Muscle layer of duodenum (tissue), 2 donors: ENCODE measurements around the gene PLPP4.

ENCODE experiments used
- H3K27ac ChIP-seq: one replicate; pipeline ENCODE4 v1.7.0; 2013; ENCODE audit warnings: mild to moderate bottlenecking, low read length
- H3K27me3 ChIP-seq: one replicate; pipeline ENCODE4 v1.7.0; 2013; ENCODE audit warnings: low read depth, mild to moderate bottlenecking, control low read depth, low read length
- H3K36me3 ChIP-seq, 2 donors: one replicate each; pipeline ENCODE4 v1.7.0; 2013; ENCODE audit warnings: low read length in 2 of 2, control low read depth in 1 of 2, mild to moderate bottlenecking in 1 of 2; ENCODE audit not compliant: insufficient read depth in 2 of 2, control insufficient read depth in 1 of 2
- H3K4me1 ChIP-seq, 2 donors: one replicate each; pipeline ENCODE4 v1.7.0; 2013; ENCODE audit warnings: low read length in 2 of 2, mild to moderate bottlenecking in 2 of 2, control low read depth in 1 of 2, moderate library complexity in 1 of 2; ENCODE audit not compliant: insufficient read depth in 2 of 2, control insufficient read depth in 1 of 2
- H3K4me3 ChIP-seq, 2 donors: one replicate each; pipeline ENCODE4 v1.7.0; 2013; ENCODE audit warnings: low read length in 2 of 2, low read depth in 1 of 2, mild to moderate bottlenecking in 1 of 2
- H3K9me3 ChIP-seq, 2 donors: one replicate each; pipeline ENCODE4 v1.7.0; 2013; ENCODE audit warnings: low read length in 2 of 2, control low read depth in 1 of 2, mild to moderate bottlenecking in 1 of 2; ENCODE audit not compliant: control insufficient read depth in 1 of 2
- donor health status: healthy.

The PLPP4 gene

DNA sequence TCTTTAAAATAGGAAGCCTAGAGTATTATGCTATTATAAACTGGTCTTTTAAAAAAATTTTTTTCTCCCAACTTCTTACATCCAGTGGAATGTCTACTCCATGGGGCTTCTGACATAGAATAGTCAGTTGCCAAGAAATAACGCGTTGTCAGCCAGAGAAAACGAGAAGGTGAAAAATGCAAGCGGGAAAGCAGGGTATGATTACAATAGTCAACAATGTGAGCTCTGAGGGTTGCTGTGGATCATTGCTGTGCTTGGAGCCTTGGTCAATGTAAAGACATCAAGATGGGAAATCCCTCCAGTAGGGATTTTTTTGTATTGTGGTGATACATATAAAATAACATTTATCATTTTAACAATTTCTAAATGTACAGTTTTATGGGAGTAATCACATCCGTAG is 27.6 kb upstream of the PLPP4 start:
- no peaks in the 10 kb centered on the region for H3K36me3 ChIP-seq
- H3K27ac ChIP-seq = no peak overlapping the region
- no peaks in the 10 kb centered on the region for H3K4me1 ChIP-seq
- H3K27me3 ChIP-seq = no peaks in the 10 kb centered on the region
- H3K9me3 ChIP-seq = no peaks in the 10 kb centered on the region
- H3K4me3 ChIP-seq = no peak overlapping the region

DNA sequence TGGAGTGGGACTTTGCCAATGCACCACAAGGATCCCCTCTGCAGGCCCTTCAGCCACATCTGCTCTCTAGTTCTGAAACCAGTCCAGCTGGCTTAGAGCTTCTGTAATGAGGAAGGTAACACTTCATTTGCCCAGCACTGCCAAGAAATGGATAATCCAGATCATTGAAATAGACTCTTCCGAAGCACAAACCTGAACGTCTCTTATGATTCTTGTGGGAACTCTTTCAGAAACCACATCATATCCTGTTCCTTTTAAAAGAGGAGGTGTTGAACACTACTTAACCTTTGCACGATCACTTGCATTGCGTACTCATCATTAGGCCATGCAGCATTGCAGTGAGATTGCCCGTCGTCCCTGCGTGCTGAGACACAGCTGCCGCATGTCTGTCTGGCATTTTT is 25.8 kb upstream of the PLPP4 start:
- no peak overlapping the region for H3K27ac ChIP-seq
- H3K36me3 ChIP-seq = no peaks in the 10 kb centered on the region
- H3K4me1 ChIP-seq = no peaks in the 10 kb centered on the region
- no peak overlapping the region for H3K4me3 ChIP-seq
- no peaks in the 10 kb centered on the region for H3K27me3 ChIP-seq
- no peaks in the 10 kb centered on the region for H3K9me3 ChIP-seq

DNA sequence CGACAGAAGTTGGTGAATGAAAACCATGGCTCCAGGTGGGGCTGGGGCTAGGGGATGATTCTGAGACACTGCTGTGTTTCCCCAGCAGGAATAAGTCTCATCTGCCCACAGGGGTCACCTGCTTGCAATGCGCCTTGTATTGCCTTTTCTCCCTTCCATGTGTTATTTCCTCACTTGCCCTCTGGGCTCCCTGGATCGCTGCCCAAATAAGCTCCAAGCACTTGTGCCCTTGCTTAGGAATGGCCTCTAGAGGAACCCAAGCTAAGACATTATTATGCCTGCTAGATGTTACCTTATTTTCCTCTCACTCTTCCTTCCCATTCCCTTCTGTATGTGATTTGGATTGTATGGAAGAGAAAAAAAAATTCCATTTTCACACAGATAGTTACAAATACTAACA is 24.8 kb upstream of the PLPP4 start:
- H3K4me3 ChIP-seq = no peak overlapping the region
- no peak overlapping the region for H3K27ac ChIP-seq
- H3K4me1 ChIP-seq = no peaks in the 10 kb centered on the region
- no peaks in the 10 kb centered on the region for H3K27me3 ChIP-seq
- H3K9me3 ChIP-seq = no peaks in the 10 kb centered on the region
- H3K36me3 ChIP-seq = no peaks in the 10 kb centered on the region

DNA sequence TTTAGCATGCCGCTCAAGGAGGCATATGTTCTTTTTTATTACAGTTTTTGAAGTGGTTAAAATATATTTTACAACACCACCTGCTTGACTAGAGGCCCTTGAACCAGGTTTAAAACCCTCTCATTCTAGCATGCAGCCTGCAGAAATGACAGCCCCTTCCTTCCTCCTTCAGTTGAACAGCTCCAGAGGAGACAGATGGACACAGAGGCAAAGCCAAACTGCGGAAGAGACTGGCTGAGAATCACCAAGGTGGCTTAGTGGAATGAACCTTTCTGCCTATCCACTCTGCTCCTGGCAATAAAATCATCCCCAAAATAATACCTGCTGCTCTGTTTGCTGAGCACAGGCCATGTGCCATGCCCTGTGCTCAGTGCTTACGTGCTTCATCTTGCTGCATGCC is 23.9 kb upstream of the PLPP4 start:
- Histone ChIP-seq H3K4me1 (no peaks in the 10 kb centered on the region), H3K9me3 (no peaks in the 10 kb centered on the region), H3K27me3 (no peaks in the 10 kb centered on the region)

DNA sequence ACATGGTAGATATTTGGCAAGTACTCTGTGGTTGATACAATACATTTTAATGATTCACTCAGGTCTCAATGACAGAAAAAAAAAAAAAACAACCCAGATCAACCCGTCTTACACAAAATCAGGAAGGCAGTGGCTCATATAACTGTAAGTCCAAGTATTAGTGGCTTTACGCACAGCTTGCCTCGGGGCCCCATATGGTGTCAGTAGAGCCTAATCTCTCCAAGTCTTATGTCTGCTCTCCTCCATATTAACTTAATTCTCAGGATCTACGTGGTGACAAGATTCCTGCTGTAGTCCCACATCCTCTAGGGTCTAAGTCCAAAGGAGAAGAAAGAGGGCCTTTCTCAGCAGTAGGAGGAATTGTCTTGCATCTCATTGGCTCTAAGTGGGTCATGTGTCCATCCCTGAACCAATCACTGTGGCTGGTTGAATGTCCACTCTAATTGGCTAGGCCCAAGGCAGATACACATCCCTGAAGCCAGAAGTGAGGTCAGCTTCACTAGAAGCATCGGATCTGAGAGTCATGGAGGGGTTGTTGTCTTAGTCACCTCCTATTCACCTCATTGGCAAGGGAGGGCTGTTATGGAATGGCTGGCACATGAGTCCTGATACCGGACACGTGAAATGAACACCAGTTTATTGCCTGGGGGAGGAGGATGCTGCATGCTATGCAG is 20.5 kb upstream of the PLPP4 start:
- Histone ChIP-seq H3K4me1 (no peaks in the 10 kb centered on the region), H3K27ac (no peak overlapping the region), H3K9me3 (no peaks in the 10 kb centered on the region), H3K27me3 (no peaks in the 10 kb centered on the region), H3K36me3 (no peaks in the 10 kb centered on the region), H3K4me3 (no peak overlapping the region)

More for the DNA sequence above, 23.9 kb upstream of the PLPP4 start:
- Histone ChIP-seq H3K4me3 (no peak overlapping the region), H3K36me3 (no peaks in the 10 kb centered on the region), H3K27ac (no peak overlapping the region)

DNA sequence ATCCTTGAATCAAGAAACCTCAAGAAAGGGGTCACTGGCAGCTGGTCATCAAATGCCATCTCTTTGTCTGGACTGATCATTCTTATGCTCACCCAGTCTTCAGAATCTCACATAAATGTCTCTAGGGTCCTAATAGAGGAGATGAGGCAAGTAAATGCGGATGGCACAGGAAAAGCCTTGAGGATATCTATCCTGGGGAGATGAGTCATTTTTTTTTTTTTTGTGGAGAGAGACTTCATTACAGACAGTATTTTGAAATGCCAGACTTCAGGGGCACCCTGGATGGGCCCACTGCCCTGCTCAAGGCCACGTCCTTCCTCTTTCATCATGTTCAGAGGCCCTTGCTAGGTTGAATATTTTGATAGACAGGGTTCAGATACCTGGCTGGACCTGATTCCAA is 19.5 kb upstream of the PLPP4 start:
- Histone ChIP-seq H3K4me1 (no peaks in the 10 kb centered on the region), H3K36me3 (no peaks in the 10 kb centered on the region), H3K27ac (no peak overlapping the region), H3K27me3 (no peaks in the 10 kb centered on the region), H3K4me3 (no peak overlapping the region), H3K9me3 (no peaks in the 10 kb centered on the region)

DNA sequence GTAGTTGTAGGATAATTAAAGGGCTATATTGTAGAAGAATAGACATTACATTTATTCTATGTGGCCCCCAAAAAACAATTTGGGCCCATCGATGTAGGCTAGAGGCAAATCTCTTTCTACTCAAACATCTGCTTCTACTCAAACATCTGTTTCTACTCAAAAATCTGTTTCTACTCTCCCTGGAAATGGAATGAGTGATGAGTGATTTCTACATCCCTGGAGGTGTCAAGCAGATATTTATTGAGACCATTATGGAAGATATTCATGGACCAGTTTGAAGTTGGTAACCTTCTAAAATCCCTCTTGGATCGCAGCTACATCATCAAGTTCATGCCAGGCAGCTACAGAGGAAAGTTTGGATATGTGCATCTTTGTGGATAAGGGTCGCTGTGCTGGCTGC is 5.1 kb upstream of the PLPP4 start:
- Histone ChIP-seq H3K4me1 (peaks cover 0 to 3% of the 10 kb centered on the region in 2 donors), H3K4me3 (no peak overlapping the region), H3K9me3 (no peaks in the 10 kb centered on the region), H3K27me3 (no peaks in the 10 kb centered on the region), H3K36me3 (no peaks in the 10 kb centered on the region), H3K27ac (no peak overlapping the region)

DNA sequence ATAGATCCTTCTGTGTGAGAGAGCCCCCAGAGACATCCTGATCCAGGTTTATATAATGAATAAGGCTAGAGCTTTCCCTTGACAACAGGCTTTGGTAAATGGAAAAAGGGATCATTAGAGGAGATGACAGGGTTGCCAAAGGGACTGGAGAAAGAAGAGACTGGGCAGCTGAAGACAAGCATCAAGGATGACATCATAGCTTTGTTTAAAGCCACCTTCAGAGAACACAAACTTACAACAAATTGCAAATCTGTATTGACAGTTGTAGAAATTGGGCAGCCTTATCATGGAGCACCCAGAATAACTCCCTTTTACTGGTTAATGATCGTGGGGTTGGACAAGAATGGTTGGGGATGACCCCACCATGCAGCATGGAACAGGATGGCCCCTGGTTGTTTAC is 3.7 kb upstream of the PLPP4 start:
- Histone ChIP-seq H3K4me3 (no peak overlapping the region), H3K9me3 (no peaks in the 10 kb centered on the region)

DNA sequence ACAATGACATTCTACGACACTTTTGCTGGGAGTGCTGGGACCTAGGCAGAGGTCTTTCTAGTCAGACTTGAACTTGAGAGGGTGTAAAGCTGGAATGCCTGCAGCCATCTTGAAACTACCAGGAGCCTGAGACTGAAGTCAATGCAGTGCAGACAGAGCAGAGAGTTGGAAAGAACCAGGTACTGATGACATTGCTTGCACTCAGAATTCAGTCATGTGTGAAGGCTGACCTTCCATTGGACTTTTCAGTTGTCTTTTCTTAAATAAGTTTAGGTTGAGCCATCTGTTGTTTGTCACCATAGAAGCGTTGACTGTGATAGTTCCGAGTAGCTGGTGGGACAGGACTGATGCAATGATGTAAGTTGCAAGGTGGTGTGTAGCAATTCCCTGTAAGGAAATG is 3.1 kb upstream of the PLPP4 start:
- Histone ChIP-seq H3K9me3 (no peaks in the 10 kb centered on the region), H3K27ac (no peak overlapping the region), H3K4me3 (no peak overlapping the region), H3K36me3 (no peaks in the 10 kb centered on the region), H3K4me1 (peaks cover 0 to 13% of the 10 kb centered on the region in 2 donors), H3K27me3 (peaks cover 9% of the 10 kb centered on the region)

More for the DNA sequence above, 3.7 kb upstream of the PLPP4 start:
- H3K27ac ChIP-seq = no peak overlapping the region
- no peaks in the 10 kb centered on the region for H3K36me3 ChIP-seq
- peaks cover 8% of the 10 kb centered on the region for H3K27me3 ChIP-seq
- H3K4me1 ChIP-seq = peaks cover 0 to 13% of the 10 kb centered on the region in 2 donors

DNA sequence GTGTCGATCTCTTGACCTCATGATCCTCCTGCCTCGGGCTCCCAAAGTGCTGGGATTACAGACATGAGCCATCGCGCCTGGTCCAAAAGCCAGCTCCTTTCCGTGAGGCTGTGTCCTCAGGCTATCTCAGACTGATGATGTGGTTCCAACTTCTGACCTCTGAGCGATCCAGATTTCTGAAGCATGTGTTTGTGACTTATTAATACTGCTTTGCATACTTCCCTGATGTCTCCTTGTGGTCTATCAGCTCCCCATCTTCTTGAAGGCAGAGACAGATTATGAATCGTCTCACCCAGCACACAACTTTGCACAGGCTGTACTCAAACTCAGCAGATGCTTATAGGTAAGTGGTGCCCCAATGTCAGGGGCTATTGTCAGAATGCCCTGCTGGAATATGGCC is 2.0 kb upstream of the PLPP4 start:
- Histone ChIP-seq H3K27ac (no peak overlapping the region), H3K27me3 (peaks cover 13% of the 10 kb centered on the region)

DNA sequence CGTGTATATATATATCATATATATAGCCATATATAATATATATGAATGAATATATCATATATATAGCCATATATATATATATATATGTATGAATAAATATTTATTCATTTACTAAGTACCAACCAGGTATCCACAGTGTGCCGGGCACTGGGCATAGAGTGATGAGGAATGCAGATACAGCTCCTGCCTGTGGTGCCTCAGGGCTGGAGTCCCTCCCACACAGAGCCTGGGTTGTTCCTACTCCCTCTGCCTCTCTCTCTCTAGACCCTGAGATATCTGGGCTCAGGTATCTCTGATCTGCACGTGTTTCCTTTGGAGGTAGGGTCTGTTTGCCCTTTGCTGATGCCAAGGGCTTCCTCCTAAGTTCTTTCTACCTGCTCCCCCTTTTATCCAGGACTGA is 1.4 kb upstream of the PLPP4 start:
- Histone ChIP-seq H3K27ac (no peak overlapping the region), H3K4me3 (no peak overlapping the region), H3K9me3 (no peaks in the 10 kb centered on the region), H3K36me3 (no peaks in the 10 kb centered on the region), H3K4me1 (peaks cover 0 to 13% of the 10 kb centered on the region in 2 donors), H3K27me3 (peaks cover 13% of the 10 kb centered on the region)

More for the DNA sequence above, 2.0 kb upstream of the PLPP4 start:
- Histone ChIP-seq H3K4me1 (peaks cover 0 to 13% of the 10 kb centered on the region in 2 donors), H3K36me3 (no peaks in the 10 kb centered on the region), H3K9me3 (no peaks in the 10 kb centered on the region), H3K4me3 (no peak overlapping the region)

DNA sequence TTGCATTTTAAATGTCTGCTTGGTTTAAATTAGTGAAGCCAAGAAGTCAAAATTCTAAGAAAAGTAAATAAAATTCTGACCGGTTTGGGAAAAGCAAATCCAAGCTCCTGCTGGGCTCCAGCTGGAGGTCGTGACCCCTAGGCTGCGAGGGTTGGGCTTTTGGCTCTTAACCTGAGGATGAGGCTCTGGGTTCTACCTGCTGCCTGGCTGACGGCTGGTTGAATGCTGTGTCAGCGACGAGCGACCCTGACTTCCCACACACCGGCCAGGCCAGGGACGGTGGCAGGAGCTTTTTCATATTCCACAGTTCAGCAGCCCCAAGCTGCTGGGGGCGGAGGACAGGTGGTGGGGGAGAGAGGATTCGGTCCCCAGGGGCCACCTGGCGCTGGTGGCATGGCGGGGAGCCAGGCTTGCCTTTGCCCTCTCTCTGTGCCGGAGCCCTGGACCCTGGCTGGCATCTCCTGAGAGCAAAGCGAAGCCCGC is 843 bp upstream of the PLPP4 start:
- Histone ChIP-seq H3K9me3 (no peaks in the 10 kb centered on the region), H3K4me3 (peak overlapping the region in 1 of 2 donors; percentile 68), H3K36me3 (no peaks in the 10 kb centered on the region), H3K27me3 (peaks cover 13% of the 10 kb centered on the region), H3K4me1 (peaks cover 0 to 13% of the 10 kb centered on the region in 2 donors), H3K27ac (no peak overlapping the region)
